SK-N-SH (cell line): ENCODE results near the gene THOC6. TPM values are rescaled to one million over a fixed set of nuclear protein-coding genes. Genes with fewer than 3 reads are reported as not detected.

Source experiments
- CTCF ChIA-PET: fragments of 300-600, 350-600 bp; formaldehyde crosslinking; extraction: SDS; loops from one replicate; lab custom pipeline; 2021; lab: Yijun Ruan, JAX
- POLR2A ChIA-PET: fragments of 350-600 bp; sonication (Branson Sonifier 250); formaldehyde crosslinking; extraction: SDS; loops from one replicate; lab custom pipeline; 2020; ENCODE audit warnings: antibody characterized with exemption, inconsistent platforms; lab: Yijun Ruan, JAX
- DNase-seq: peaks from one replicate; pipeline ENCODE4 v3.0.0; 2012
- H2AFZ ChIP-seq: fragments of 200-600 bp; sonication (generic); 2 replicates; pipeline ENCODE4 v1.8.1; 2016; ENCODE audit warnings: antibody characterized with exemption, mild to moderate bottlenecking, low read depth
- H3F3A ChIP-seq: fragments of 200-600 bp; sonication (generic); replicated peaks from 2 replicates; pipeline ENCODE3; 2016; ENCODE audit warnings: antibody characterized with exemption, mild to moderate bottlenecking; ENCODE audit not compliant: insufficient read depth
- H3K27ac ChIP-seq, 2 experiments: fragments of 200-500 bp in 1 of 2; fragments of 200-600 bp in 1 of 2; sonication (Bioruptor generic) in 1 of 2; sonication (generic), shearing (Covaris generic) in 1 of 2; 2 replicates each; pipeline versions ENCODE4 v1.5.1 to v1.6.1; 2014 to 2016; ENCODE audit warnings: low read depth in 2 of 2, inconsistent platforms in 1 of 2, low read length in 1 of 2, mild to moderate bottlenecking in 1 of 2, mixed read lengths in 1 of 2
- H3K27me3 ChIP-seq: fragments of 200-600 bp; sonication (generic), shearing (Covaris generic); 2 replicates; pipeline ENCODE4 v1.6.1; 2016; ENCODE audit warnings: mixed run types; ENCODE audit not compliant: insufficient read depth
- H3K36me3 ChIP-seq, 2 experiments: fragments of 200-500 bp in 1 of 2; fragments of 200-600 bp in 1 of 2; sonication (Bioruptor generic) in 1 of 2; sonication (generic) in 1 of 2; replicated peaks in 1 of 2; 2 replicates each; pipeline versions ENCODE3 to v1.5.1; 2014 to 2016; ENCODE audit warnings: low read length in 1 of 2, mild to moderate bottlenecking in 1 of 2; ENCODE audit not compliant: insufficient read depth in 2 of 2, control insufficient read depth in 1 of 2
- H3K4me1 ChIP-seq, 2 experiments: fragments of 200-500 bp in 1 of 2; fragments of 200-600 bp in 1 of 2; sonication (Bioruptor generic) in 1 of 2; sonication (generic), shearing (Covaris generic) in 1 of 2; 2 replicates each; pipeline versions ENCODE4 v1.5.1 to v1.6.1; 2014 to 2016; ENCODE audit warnings: low read depth in 1 of 2, low read length in 1 of 2, mixed run types in 1 of 2; ENCODE audit not compliant: insufficient read depth in 2 of 2, control insufficient read depth in 1 of 2
- H3K4me2 ChIP-seq: fragments of 200-600 bp; sonication (generic), shearing (Covaris generic); 2 replicates; pipeline ENCODE4 v1.6.1; 2017; ENCODE audit warnings: mixed run types
- H3K4me3 ChIP-seq, 2 experiments: fragments of 200-500 bp in 1 of 2; fragments of 200-600 bp in 1 of 2; sonication (Bioruptor generic) in 1 of 2; sonication (generic), shearing (Covaris generic) in 1 of 2; 2 replicates each; pipeline versions ENCODE4 v1.5.1 to v1.8.1; 2014 to 2016; ENCODE audit warnings: low read depth in 2 of 2, inconsistent platforms in 1 of 2, low read length in 1 of 2, mild to moderate bottlenecking in 1 of 2, mixed read lengths in 1 of 2, moderate library complexity in 1 of 2
- H3K79me2 ChIP-seq: fragments of 200-600 bp; sonication (generic); 2 replicates; pipeline ENCODE4 v1.8.1; 2017; ENCODE audit warnings: mild to moderate bottlenecking; ENCODE audit not compliant: insufficient read depth
- H3K9ac ChIP-seq: fragments of 200-600 bp; sonication (generic); 2 replicates; pipeline ENCODE4 v1.6.1; 2017; ENCODE audit warnings: mixed run types
- H3K9me2 ChIP-seq: fragments of 200-600 bp; sonication (generic); 2 replicates; pipeline ENCODE4 v1.6.1; 2017; ENCODE audit warnings: mixed run types
- H3K9me3 ChIP-seq: fragments of 200-600 bp; sonication (generic); 2 replicates; pipeline ENCODE4 v1.6.1; 2017; ENCODE audit warnings: mixed run types, mild to moderate bottlenecking, moderate library complexity
- H4K20me1 ChIP-seq: fragments of 200-600 bp; sonication (generic); 2 replicates; pipeline ENCODE4 v1.6.1; 2017; ENCODE audit warnings: mild to moderate bottlenecking, mixed run types; ENCODE audit not compliant: insufficient read depth
- CHD2 ChIP-seq: fragments of 150-350 bp; IDR thresholded peaks from 2 replicates; pipeline ENCODE4 v1.6.1; 2018; ENCODE audit warnings: low read length; ENCODE audit not compliant: partially characterized antibody
- EP300 ChIP-seq, 2 experiments: IDR thresholded peaks; 2 replicates each; pipeline versions ENCODE4 v1.4.0 to v1.6.1; 2012; ENCODE audit warnings: borderline replicate concordance in 1 of 2, low read depth in 1 of 2, low read length in 1 of 2
- FOSL2 ChIP-seq: IDR thresholded peaks from 2 replicates; pipeline ENCODE4 v1.4.0; 2012; ENCODE audit warnings: low read depth, mild to moderate bottlenecking, moderate library complexity, borderline replicate concordance
- FOXJ3 ChIP-seq: sonication (generic); formaldehyde crosslinking; IDR thresholded peaks from 2 replicates; pipeline ENCODE4 v1.5.1; 2020; ENCODE audit warnings: mild to moderate bottlenecking, missing genetic modification reagents
- MAX ChIP-seq: IDR thresholded peaks from 2 replicates; pipeline ENCODE4 v1.4.0; 2012; ENCODE audit warnings: low read depth
- MXI1 ChIP-seq: IDR thresholded peaks from 2 replicates; pipeline ENCODE4 v1.6.1; 2012; ENCODE audit warnings: mild to moderate bottlenecking, low read depth, low read length, improper control_type of control experiment
- REST ChIP-seq: IDR thresholded peaks from 2 replicates; pipeline ENCODE4 v1.6.1; 2012; ENCODE audit warnings: mild to moderate bottlenecking, low read depth, low read length, moderate library complexity
- RXRA ChIP-seq: IDR thresholded peaks from 2 replicates; pipeline ENCODE4 v1.4.0; 2012; ENCODE audit warnings: low read depth, mild to moderate bottlenecking, borderline replicate concordance
- SIN3A ChIP-seq: IDR thresholded peaks from 2 replicates; pipeline ENCODE4 v1.6.1; 2012; ENCODE audit warnings: low read depth, mild to moderate bottlenecking, low read length, moderate library complexity, borderline replicate concordance
- TAF1 ChIP-seq: IDR thresholded peaks from 2 replicates; pipeline ENCODE4 v1.6.1; 2012; ENCODE audit warnings: low read depth, mild to moderate bottlenecking, low read length, moderate library complexity, borderline replicate concordance
- TCF12 ChIP-seq: IDR thresholded peaks from 2 replicates; pipeline ENCODE4 v1.4.0; 2012
- TEAD4 ChIP-seq: IDR thresholded peaks from 2 replicates; pipeline ENCODE4 v1.4.0; 2012; ENCODE audit warnings: mild to moderate bottlenecking, borderline replicate concordance; ENCODE audit not compliant: insufficient read depth
- USF2 ChIP-seq: fragments of 150-350 bp; IDR thresholded peaks from 2 replicates; pipeline ENCODE4 v1.6.1; 2017; ENCODE audit warnings: antibody characterized with exemption, low read length, low read depth, borderline replicate concordance
- YY1 ChIP-seq: IDR thresholded peaks from 2 replicates; pipeline ENCODE4 v1.4.0; 2012; ENCODE audit warnings: low read depth, mild to moderate bottlenecking
- ZBTB33 ChIP-seq: IDR thresholded peaks from 2 replicates; pipeline ENCODE4 v1.4.0; 2012; ENCODE audit warnings: low read depth, borderline replicate concordance
- WGBS: methylation state at CpG from one replicate; pipeline ENCODE4 v1.1.6; 2017; ENCODE audit warnings: low lambda C conversion rate; 5-methylcytosine and 5-hydroxymethylcytosine counted together
- polyA plus RNA-seq, 3 experiments: library from polyadenylated mRNA; depleted of rRNA; stranded (reverse); fragments of >200 nt; gene quantifications; 2 replicates each; pipeline ENCODE4 v1.2.3, GENCODE V29; 2012

THOC6 gene
- polyA plus RNA-seq, 1 of the 3 experiments (the other 2 are of a cell fraction): 37.7 TPM

GRCh38 chr16:3007957-3008689, 15.7 kb upstream of the THOC6 start:
- Histone ChIP-seq H3K4me1 (peaks cover 0 to 3% of the 10 kb centered on the region in 2 experiments; a peak in 1 of 4 replicates), H3K27ac (no peak overlapping the region), H3K36me3 (no peaks in the 10 kb centered on the region), H3K9ac (no peak overlapping the region), H2AFZ (no peak overlapping the region), H3K9me2 (no peaks in the 10 kb centered on the region), H3K9me3 (no peaks in the 10 kb centered on the region), H3K4me3 (no peak overlapping the region), H4K20me1 (no peaks in the 10 kb centered on the region), H3K79me2 (no peaks in the 10 kb centered on the region), H3F3A (no peaks in the 10 kb centered on the region), H3K27me3 (no peaks in the 10 kb centered on the region), H3K4me2 (no peak overlapping the region)
- TF ChIP-seq MAX (no peak), FOXJ3 (CRISPR knock-in tag) (no peak), REST (no peak), CHD2 (peak; percentile 24), EP300 (IDR thresholded peaks at IDR 0.05; ENCODE audit: borderline replicate concordance in 1 of 2, low read depth in 1 of 2, low read length in 1 of 2) (no peak), ZBTB33 (no peak), TCF12 (no peak), MXI1 (no peak)
- ChIA-PET POLR2A (no interaction called here), CTCF (interaction anchor here (0.6 to 8.2 kb wide), 5 partner anchors 12 to 123 kb away, joined by 3 to 72 read pairs (median 3); partner anchors contain the start of genes CLDN6, HCFC1R1, THOC6 and TNFRSF12A)
- DNase-seq: no peak
- 76% methylated on average over 13 of the region's 17 CpGs for WGBS

GRCh38 chr16:3008690-3009037, 15.2 kb upstream of the THOC6 start:
- no peak overlapping the region for H3K27ac ChIP-seq
- WGBS: 82% methylated on average over 4 of the region's 4 CpGs
- no peaks in the 10 kb centered on the region for H4K20me1 ChIP-seq
- ChIA-PET POLR2A (no interaction called here), CTCF (interaction anchor here (0.6 to 8.2 kb wide), 3 partner anchors 12 to 30 kb away, joined by 3 to 72 read pairs (median 10); partner anchors contain the start of genes CLDN6, HCFC1R1, THOC6 and TNFRSF12A)
- H2AFZ ChIP-seq: no peak overlapping the region
- H3K36me3 ChIP-seq: no peaks in the 10 kb centered on the region
- H3K79me2 ChIP-seq: no peaks in the 10 kb centered on the region
- H3K9me2 ChIP-seq: no peaks in the 10 kb centered on the region
- peaks cover 0 to 3% of the 10 kb centered on the region in 2 experiments; a peak in 1 of 4 replicates for H3K4me1 ChIP-seq
- no peaks in the 10 kb centered on the region for H3K27me3 ChIP-seq
- DNase-seq: no peak
- H3K9me3 ChIP-seq: no peaks in the 10 kb centered on the region
- H3K4me3 ChIP-seq: no peak overlapping the region
- no peak overlapping the region for H3K9ac ChIP-seq
- H3F3A ChIP-seq: no peaks in the 10 kb centered on the region
- H3K4me2 ChIP-seq: no peak overlapping the region
- TF ChIP-seq TCF12 (no peak), USF2 (no peak), FOSL2 (no peak), SIN3A (no peak), YY1 (no peak), RXRA (no peak), TEAD4 (no peak), REST (no peak), TAF1 (no peak)
